ENCODE results near the gene APBA2.

DNA sequence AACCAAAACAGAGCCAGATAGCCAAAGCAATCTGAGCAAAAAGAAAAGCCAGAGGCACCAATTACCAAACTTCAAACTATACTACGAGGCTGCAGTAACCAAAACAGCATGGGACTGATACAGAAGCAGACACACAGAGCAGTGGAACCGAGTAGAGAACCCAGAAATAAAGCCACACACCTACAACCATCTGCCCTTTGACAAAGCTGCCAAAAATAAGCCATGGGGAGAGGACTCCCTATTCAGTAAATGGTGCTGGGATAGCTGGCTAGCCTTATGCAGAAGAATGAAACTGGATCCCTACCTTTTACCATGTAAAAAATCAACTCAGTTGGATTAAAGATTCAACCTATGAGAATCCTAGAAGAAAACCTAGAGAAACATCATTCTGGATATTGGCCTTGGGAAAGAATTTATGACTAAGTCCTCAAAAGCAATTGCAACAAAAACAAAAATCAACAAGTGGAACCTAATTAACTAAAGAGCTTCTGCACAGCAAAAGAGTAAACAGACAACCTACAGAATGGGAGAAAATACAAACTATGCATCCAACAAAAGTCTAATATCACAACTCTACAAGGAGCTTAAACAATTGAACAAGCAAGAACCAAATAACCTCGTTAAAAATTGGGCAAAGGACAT lies 95.1 kb downstream of the APBA2 start:
- TF ChIP-seq KAT7 (CRISPR knock-in tag; IDR thresholded peaks at IDR 0.05; ENCODE audit: borderline replicate concordance): no peak
- TF ChIP-seq, protein P1, sequence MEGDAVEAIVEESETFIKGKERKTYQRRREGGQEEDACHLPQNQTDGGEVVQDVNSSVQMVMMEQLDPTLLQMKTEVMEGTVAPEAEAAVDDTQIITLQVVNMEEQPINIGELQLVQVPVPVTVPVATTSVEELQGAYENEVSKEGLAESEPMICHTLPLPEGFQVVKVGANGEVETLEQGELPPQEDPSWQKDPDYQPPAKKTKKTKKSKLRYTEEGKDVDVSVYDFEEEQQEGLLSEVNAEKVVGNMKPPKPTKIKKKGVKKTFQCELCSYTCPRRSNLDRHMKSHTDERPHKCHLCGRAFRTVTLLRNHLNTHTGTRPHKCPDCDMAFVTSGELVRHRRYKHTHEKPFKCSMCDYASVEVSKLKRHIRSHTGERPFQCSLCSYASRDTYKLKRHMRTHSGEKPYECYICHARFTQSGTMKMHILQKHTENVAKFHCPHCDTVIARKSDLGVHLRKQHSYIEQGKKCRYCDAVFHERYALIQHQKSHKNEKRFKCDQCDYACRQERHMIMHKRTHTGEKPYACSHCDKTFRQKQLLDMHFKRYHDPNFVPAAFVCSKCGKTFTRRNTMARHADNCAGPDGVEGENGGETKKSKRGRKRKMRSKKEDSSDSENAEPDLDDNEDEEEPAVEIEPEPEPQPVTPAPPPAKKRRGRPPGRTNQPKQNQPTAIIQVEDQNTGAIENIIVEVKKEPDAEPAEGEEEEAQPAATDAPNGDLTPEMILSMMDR (IDR thresholded peaks at IDR 0.05): no peak
- no peak for TF ChIP-seq ESRRA (CRISPR knock-in tag; IDR thresholded peaks at IDR 0.05; ENCODE audit: borderline replicate concordance)
- no peak for TF ChIP-seq IRF2 (CRISPR knock-in tag; IDR thresholded peaks at IDR 0.05; ENCODE audit: borderline replicate concordance, low read depth)
- TF ChIP-seq CREB1 (CRISPR knock-in tag; IDR thresholded peaks at IDR 0.05): no peak
